Ishikawa (cell line): ENCODE data around the gene NEXN.
A peak's percentile ranks its signal among the peaks of the same experiment; 100 is the strongest.

Experiments used
- CEBPB ChIP-seq: IDR thresholded peaks from 2 replicates; pipeline ENCODE4 v1.6.1; 2012
- CREB1 ChIP-seq: IDR thresholded peaks from 2 replicates; pipeline ENCODE4 v1.6.1; 2012; ENCODE audit warnings: low read depth
- EGR1 ChIP-seq: IDR thresholded peaks from 2 replicates; pipeline ENCODE4 v1.6.1; 2012
- EP300 ChIP-seq: IDR thresholded peaks from 2 replicates; pipeline ENCODE4 v1.6.1; 2012; ENCODE audit warnings: borderline replicate concordance
- FOXM1 ChIP-seq: IDR thresholded peaks from 2 replicates; pipeline ENCODE4 v1.6.1; 2012; ENCODE audit warnings: low read depth, borderline replicate concordance
- MAX ChIP-seq: IDR thresholded peaks from 2 replicates; pipeline ENCODE4 v1.6.1; 2012
- NFIC ChIP-seq: IDR thresholded peaks from 2 replicates; pipeline ENCODE4 v1.6.1; 2012
- RAD21 ChIP-seq: IDR thresholded peaks from 2 replicates; pipeline ENCODE4 v1.6.1; 2012; ENCODE audit warnings: low read depth
- REST ChIP-seq: IDR thresholded peaks from 2 replicates; pipeline ENCODE4 v1.6.1; 2012; ENCODE audit warnings: low read depth, mild to moderate bottlenecking
- TAF1 ChIP-seq: IDR thresholded peaks from 2 replicates; pipeline ENCODE4 v1.6.1; 2012; ENCODE audit warnings: low read depth, mild to moderate bottlenecking
- TCF12 ChIP-seq: IDR thresholded peaks from 2 replicates; pipeline ENCODE4 v1.6.1; 2012; ENCODE audit warnings: low read depth
- TEAD4 ChIP-seq: IDR thresholded peaks from 2 replicates; pipeline ENCODE4 v1.6.1; 2012
- USF1 ChIP-seq: IDR thresholded peaks from 2 replicates; pipeline ENCODE4 v1.6.1; 2012
- YY1 ChIP-seq: IDR thresholded peaks from 2 replicates; pipeline ENCODE4 v1.6.1; 2012; ENCODE audit warnings: low read depth
- ZBTB7A ChIP-seq: IDR thresholded peaks from 2 replicates; pipeline ENCODE4 v1.6.1; 2012; ENCODE audit warnings: low read depth

The NEXN gene

GRCh38 chr1:77881061-77881460 is 7.4 kb upstream of the NEXN start:
- TF ChIP-seq FOXM1: no peak
- no peak for TF ChIP-seq CEBPB
- TF ChIP-seq EP300: no peak
- no peak for TF ChIP-seq TEAD4
- no peak for TF ChIP-seq ZBTB7A
- TF ChIP-seq YY1: no peak
- no peak for TF ChIP-seq TAF1
- TF ChIP-seq EGR1: no peak
- TF ChIP-seq USF1: no peak

- TF ChIP-seq EGR1 (no peak), CEBPB (no peak), TAF1 (no peak), FOXM1 (no peak), EP300 (no peak)
Measured at GRCh38 chr1:77882411-77882810, 6.0 kb upstream of the NEXN start.

- peak; percentile 10; the same call in 1 of the 2 replicates for TF ChIP-seq MAX
- TF ChIP-seq CEBPB: no peak
- no peak for TF ChIP-seq NFIC
- no peak for TF ChIP-seq USF1
- peak; percentile 58; the same call in 1 of the 2 replicates for TF ChIP-seq ZBTB7A
Measured at GRCh38 chr1:77888781-77889642, 588 bp downstream of the NEXN start.

- no peak for TF ChIP-seq MAX
- TF ChIP-seq ZBTB7A: no peak
- TF ChIP-seq NFIC: no peak
- TF ChIP-seq TEAD4: peak; percentile 15; the same call in 1 of the 2 replicates
- no peak for TF ChIP-seq CREB1
Measured at GRCh38 chr1:77889671-77890070, 1.2 kb downstream of the NEXN start.

- TF ChIP-seq YY1: no peak
Measured at GRCh38 chr1:77891200-77891599, 2.8 kb downstream of the NEXN start.

GRCh38 chr1:77899647-77900320 is 11.4 kb downstream of the NEXN start:
- TF ChIP-seq TEAD4: no peak
- TF ChIP-seq REST: no peak

- TF ChIP-seq NFIC (no peak), RAD21 (peak; percentile 87)
Measured at GRCh38 chr1:77900687-77901293, 12.4 kb downstream of the NEXN start.

GRCh38 chr1:77905603-77906002 is 17.2 kb downstream of the NEXN start:
- no peak for TF ChIP-seq USF1
- TF ChIP-seq EGR1: no peak
- no peak for TF ChIP-seq YY1
- no peak for TF ChIP-seq CEBPB
- no peak for TF ChIP-seq RAD21
- TF ChIP-seq EP300: no peak
- no peak for TF ChIP-seq FOXM1
- TF ChIP-seq TCF12: no peak
- no peak for TF ChIP-seq CREB1
- no peak for TF ChIP-seq MAX
- no peak for TF ChIP-seq NFIC
